T-helper 2 cell (primary cell): ENCODE results near the gene RELN.

Experiments used
- DNase-seq, 5 experiments: peaks; one replicate each; pipeline versions ENCODE4 v3.0.0 to v3.0.0-alpha.2; 2012 to 2022

RELN gene

GRCh38 chr7:103989785-103990767 lies 618 bp upstream of the RELN start:
- no peak for DNase-seq

GRCh38 chr7:103988468-103989199 lies 824 bp downstream of the RELN start:
- DNase-seq = no peak

- DNase-seq = no peak
These were observed 2.0 kb downstream of the RELN start for GRCh38 chr7:103987451-103987850.

GRCh38 chr7:103985565-103986126 lies 3.8 kb downstream of the RELN start:
- no peak for DNase-seq

- DNase-seq = no peak
These were observed 5.4 kb downstream of the RELN start for GRCh38 chr7:103984050-103984449.

GRCh38 chr7:103983201-103983977 lies 6.1 kb downstream of the RELN start:
- no peak for DNase-seq

- no peak for DNase-seq
These were observed 8.4 kb downstream of the RELN start for GRCh38 chr7:103981003-103981423.

GRCh38 chr7:103972779-103973434 lies 16.6 kb downstream of the RELN start:
- DNase-seq = no peak

GRCh38 chr7:103967401-103967800 lies 22.1 kb downstream of the RELN start:
- no peak for DNase-seq

GRCh38 chr7:103966593-103967277 lies 22.7 kb downstream of the RELN start:
- DNase-seq = no peak

GRCh38 chr7:103964269-103964668 lies 25.2 kb downstream of the RELN start:
- DNase-seq = no peak

GRCh38 chr7:103962070-103962469 lies 27.4 kb downstream of the RELN start:
- DNase-seq = no peak

GRCh38 chr7:103958284-103958818 lies 31.1 kb downstream of the RELN start:
- DNase-seq = no peak

GRCh38 chr7:103955985-103956384 lies 33.5 kb downstream of the RELN start:
- DNase-seq = no peak

- DNase-seq = no peak
These were observed 37.0 kb downstream of the RELN start for GRCh38 chr7:103952408-103952807.

- DNase-seq = no peak
These were observed 38.1 kb downstream of the RELN start for GRCh38 chr7:103951311-103951710.

GRCh38 chr7:103949374-103949773 lies 40.1 kb downstream of the RELN start:
- no peak for DNase-seq

GRCh38 chr7:103947026-103947655 lies 42.3 kb downstream of the RELN start:
- DNase-seq = no peak

- DNase-seq = no peak
These were observed 45.1 kb downstream of the RELN start for GRCh38 chr7:103944230-103944900.

- no peak for DNase-seq
These were observed 47.5 kb downstream of the RELN start for GRCh38 chr7:103941976-103942375.
